Fibroblast of mammary gland (primary cell): ENCODE results near the gene OR10V1.
"Not testable (repeated sequence)": the region's sequence is repeated elsewhere in the genome, so short reads cannot be mapped to it uniquely, and the experiment has no call there.

ENCODE experiments used
- DNase-seq: peaks from one replicate; pipeline ENCODE4 v3.0.0-alpha.2; 2010; ENCODE audit warnings: low read depth
- H3K4me3 ChIP-seq: 2 replicates; pipeline ENCODE4 v1.5.1; 2011; ENCODE audit warnings: low read depth, mild to moderate bottlenecking, low read length, moderate library complexity; ENCODE audit not compliant: control insufficient read depth
- CTCF ChIP-seq: conservative IDR thresholded peaks from 2 replicates; pipeline ENCODE4 v1.5.1; 2011; ENCODE audit warnings: low read depth, low read length, inconsistent platforms; ENCODE audit not compliant: control insufficient read depth, insufficient read depth

The OR10V1 gene

GRCh38 chr11:59698506-59698905 is 15.1 kb downstream of the OR10V1 start:
- no peak for TF ChIP-seq CTCF
- DNase-seq: no peak
- H3K4me3 ChIP-seq: no peak overlapping the region

- no peak for DNase-seq
- TF ChIP-seq CTCF: no peak
- H3K4me3 ChIP-seq: no peak overlapping the region
Measured at GRCh38 chr11:59692915-59693314, 20.7 kb downstream of the OR10V1 start.

DNA sequence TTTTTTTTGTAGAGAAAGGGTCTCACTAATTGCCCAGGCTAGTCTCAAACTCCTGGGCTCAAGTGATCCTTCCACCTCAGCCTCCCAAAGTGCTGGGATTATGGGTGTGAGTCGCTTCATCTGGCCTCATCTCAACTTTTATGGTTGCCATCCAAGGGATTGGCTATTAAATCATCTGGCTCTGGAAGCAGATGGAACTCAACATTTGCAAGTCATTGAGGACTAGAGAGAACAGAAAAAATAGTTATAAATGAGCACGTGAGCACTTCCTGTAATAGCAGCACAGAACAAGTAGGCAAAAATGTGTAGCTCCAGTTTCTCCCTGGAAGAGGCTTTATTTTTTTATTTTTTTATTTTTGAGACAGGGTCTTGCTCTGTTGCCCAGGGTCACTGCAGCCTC is 22.5 kb downstream of the OR10V1 start:
- no peak overlapping the region for H3K4me3 ChIP-seq
- TF ChIP-seq CTCF: no peak
- peak; percentile 10 for DNase-seq

DNA sequence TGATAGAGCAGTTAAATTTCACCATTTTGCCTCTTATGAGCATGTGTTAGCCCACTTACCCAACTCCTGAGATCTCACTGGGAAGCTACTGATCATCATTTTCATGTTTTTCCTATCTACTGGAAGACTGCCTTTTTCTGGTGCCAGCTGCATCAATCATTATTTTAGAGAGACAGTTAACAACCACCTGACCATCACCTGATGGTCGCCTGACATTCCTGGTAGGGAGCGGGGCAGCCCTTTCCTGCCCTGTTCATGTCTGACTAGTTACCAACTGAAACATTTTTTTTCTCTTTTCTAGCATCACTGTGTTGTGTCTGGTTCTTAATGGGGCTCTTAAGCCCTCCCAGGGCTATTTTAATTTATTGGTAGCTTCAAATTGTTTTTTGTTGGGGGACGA is 24.6 kb downstream of the OR10V1 start:
- H3K4me3 ChIP-seq: no peak overlapping the region
- no peak for TF ChIP-seq CTCF
- no peak for DNase-seq

GRCh38 chr11:59681260-59681725 is 32.4 kb downstream of the OR10V1 start:
- not testable (repeated sequence) for H3K4me3 ChIP-seq, DNase-seq

DNA sequence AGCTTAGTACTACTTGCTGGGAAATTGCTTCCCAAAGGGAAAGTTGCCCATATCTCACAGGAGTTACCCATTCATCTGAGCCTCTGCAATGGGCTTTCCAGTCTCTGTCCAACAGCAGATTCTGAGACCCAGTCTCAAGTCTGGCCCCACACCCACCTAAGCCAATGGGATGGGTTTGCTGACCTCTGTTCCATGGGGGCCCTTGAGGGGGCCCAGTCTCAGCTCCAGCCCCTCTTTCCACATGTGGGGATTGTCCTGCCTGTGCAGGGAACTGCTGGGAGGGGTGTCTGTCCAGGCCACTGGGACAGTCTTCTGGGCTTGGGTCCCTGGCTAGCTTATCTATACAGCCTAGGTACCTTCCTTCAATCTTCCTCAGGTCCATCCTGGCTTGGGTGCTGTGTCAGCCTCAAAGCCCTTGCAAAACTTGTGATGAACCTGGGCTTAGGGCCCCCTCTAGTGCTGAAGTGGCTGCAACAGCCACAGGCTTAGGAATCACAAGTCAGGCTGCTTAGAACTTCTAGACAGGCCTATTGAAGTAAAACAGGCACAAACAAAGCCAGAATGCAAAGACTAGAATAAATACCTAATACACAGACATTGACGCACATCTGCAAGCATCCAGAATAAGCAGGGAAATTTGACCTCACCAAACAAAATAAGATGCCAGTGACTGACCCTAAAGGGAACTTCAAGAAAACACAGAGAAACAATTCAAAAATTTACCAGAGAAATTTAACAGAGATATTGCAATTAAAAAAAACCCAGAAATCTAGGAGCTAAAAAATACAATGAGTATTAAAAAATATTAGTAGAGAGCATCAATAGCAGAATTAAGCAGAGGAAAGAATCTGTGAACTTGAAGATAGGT is 33.1 kb downstream of the OR10V1 start:
- DNase-seq: peak; percentile 81
- TF ChIP-seq CTCF: peak; percentile 88
- no peak overlapping the region for H3K4me3 ChIP-seq

- no peak for TF ChIP-seq CTCF
- no peak for DNase-seq
- H3K4me3 ChIP-seq: no peak overlapping the region
Measured at GRCh38 chr11:59679347-59679746, 34.3 kb downstream of the OR10V1 start.
